Ishikawa (cell line): ENCODE data around the gene CIB2.

Source experiments
- CEBPB ChIP-seq: IDR thresholded peaks from 2 replicates; pipeline ENCODE4 v1.6.1; 2012
- CREB1 ChIP-seq: IDR thresholded peaks from 2 replicates; pipeline ENCODE4 v1.6.1; 2012; ENCODE audit warnings: low read depth
- EGR1 ChIP-seq: IDR thresholded peaks from 2 replicates; pipeline ENCODE4 v1.6.1; 2012
- EP300 ChIP-seq: IDR thresholded peaks from 2 replicates; pipeline ENCODE4 v1.6.1; 2012; ENCODE audit warnings: borderline replicate concordance
- FOXM1 ChIP-seq: IDR thresholded peaks from 2 replicates; pipeline ENCODE4 v1.6.1; 2012; ENCODE audit warnings: low read depth, borderline replicate concordance
- NFIC ChIP-seq: IDR thresholded peaks from 2 replicates; pipeline ENCODE4 v1.6.1; 2012
- RAD21 ChIP-seq: IDR thresholded peaks from 2 replicates; pipeline ENCODE4 v1.6.1; 2012; ENCODE audit warnings: low read depth
- TAF1 ChIP-seq: IDR thresholded peaks from 2 replicates; pipeline ENCODE4 v1.6.1; 2012; ENCODE audit warnings: low read depth, mild to moderate bottlenecking
- TCF12 ChIP-seq: IDR thresholded peaks from 2 replicates; pipeline ENCODE4 v1.6.1; 2012; ENCODE audit warnings: low read depth
- TEAD4 ChIP-seq: IDR thresholded peaks from 2 replicates; pipeline ENCODE4 v1.6.1; 2012
- USF1 ChIP-seq: IDR thresholded peaks from 2 replicates; pipeline ENCODE4 v1.6.1; 2012
- YY1 ChIP-seq: IDR thresholded peaks from 2 replicates; pipeline ENCODE4 v1.6.1; 2012; ENCODE audit warnings: low read depth
- ZBTB7A ChIP-seq: IDR thresholded peaks from 2 replicates; pipeline ENCODE4 v1.6.1; 2012; ENCODE audit warnings: low read depth
- TF ChIP-seq, protein P1 (sequence below): IDR thresholded peaks from 2 replicates; pipeline ENCODE4 v1.6.1; 2012; ENCODE audit warnings: low read depth, mild to moderate bottlenecking
- TF ChIP-seq, protein P2 (sequence below): IDR thresholded peaks from 2 replicates; pipeline ENCODE4 v1.6.1; 2012

CIB2 gene

DNA sequence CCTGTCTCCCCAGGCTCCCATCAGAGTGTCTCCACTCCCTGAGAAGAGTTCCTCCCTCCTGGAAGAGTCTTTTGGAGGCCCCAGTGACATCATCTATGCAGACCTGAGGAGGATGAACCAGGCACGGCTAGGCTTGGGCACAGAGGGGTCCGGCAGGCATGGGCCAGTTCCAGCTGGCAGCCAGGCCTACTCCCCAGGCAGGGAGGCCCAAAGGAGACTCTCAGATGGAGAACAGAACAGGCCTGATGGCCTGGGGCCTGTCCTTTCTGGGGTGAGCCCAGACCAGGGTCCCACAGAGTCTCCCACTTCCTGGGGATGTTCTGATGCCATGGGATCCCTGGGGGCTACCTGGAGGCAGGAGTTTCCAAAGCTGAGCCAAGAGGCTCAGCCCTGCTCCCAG lies 30.4 kb downstream of the CIB2 start:
- TF ChIP-seq CEBPB (no peak), NFIC (no peak), ZBTB7A (no peak), FOXM1 (no peak), TEAD4 (no peak), EGR1 (no peak), RAD21 (no peak), TCF12 (no peak), YY1 (no peak), EP300 (no peak), CREB1 (no peak), TAF1 (no peak), USF1 (no peak)
- TF ChIP-seq, protein P1, sequence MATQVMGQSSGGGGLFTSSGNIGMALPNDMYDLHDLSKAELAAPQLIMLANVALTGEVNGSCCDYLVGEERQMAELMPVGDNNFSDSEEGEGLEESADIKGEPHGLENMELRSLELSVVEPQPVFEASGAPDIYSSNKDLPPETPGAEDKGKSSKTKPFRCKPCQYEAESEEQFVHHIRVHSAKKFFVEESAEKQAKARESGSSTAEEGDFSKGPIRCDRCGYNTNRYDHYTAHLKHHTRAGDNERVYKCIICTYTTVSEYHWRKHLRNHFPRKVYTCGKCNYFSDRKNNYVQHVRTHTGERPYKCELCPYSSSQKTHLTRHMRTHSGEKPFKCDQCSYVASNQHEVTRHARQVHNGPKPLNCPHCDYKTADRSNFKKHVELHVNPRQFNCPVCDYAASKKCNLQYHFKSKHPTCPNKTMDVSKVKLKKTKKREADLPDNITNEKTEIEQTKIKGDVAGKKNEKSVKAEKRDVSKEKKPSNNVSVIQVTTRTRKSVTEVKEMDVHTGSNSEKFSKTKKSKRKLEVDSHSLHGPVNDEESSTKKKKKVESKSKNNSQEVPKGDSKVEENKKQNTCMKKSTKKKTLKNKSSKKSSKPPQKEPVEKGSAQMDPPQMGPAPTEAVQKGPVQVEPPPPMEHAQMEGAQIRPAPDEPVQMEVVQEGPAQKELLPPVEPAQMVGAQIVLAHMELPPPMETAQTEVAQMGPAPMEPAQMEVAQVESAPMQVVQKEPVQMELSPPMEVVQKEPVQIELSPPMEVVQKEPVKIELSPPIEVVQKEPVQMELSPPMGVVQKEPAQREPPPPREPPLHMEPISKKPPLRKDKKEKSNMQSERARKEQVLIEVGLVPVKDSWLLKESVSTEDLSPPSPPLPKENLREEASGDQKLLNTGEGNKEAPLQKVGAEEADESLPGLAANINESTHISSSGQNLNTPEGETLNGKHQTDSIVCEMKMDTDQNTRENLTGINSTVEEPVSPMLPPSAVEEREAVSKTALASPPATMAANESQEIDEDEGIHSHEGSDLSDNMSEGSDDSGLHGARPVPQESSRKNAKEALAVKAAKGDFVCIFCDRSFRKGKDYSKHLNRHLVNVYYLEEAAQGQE = no peak
- TF ChIP-seq, protein P2, sequence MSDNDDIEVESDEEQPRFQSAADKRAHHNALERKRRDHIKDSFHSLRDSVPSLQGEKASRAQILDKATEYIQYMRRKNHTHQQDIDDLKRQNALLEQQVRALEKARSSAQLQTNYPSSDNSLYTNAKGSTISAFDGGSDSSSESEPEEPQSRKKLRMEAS = no peak

GRCh38 chr15:78098131-78098755 lies 33.0 kb downstream of the CIB2 start:
- TF ChIP-seq EP300 (no peak), NFIC (no peak), FOXM1 (no peak), ZBTB7A (no peak), TAF1 (no peak), EGR1 (no peak), USF1 (no peak), TCF12 (no peak), RAD21 (no peak), CEBPB (no peak), TEAD4 (no peak), CREB1 (no peak), YY1 (no peak)
- TF ChIP-seq, protein P1 = no peak
- TF ChIP-seq, protein P2 = no peak

- TF ChIP-seq, protein P1 = no peak
- TF ChIP-seq, protein P2 = no peak
- TF ChIP-seq EP300 = no peak
- no peak for TF ChIP-seq NFIC
- no peak for TF ChIP-seq CREB1
- TF ChIP-seq YY1 = no peak
- TF ChIP-seq EGR1 = no peak
- TF ChIP-seq FOXM1 = no peak
- TF ChIP-seq ZBTB7A = no peak
- no peak for TF ChIP-seq USF1
- no peak for TF ChIP-seq CEBPB
- TF ChIP-seq TEAD4 = no peak
- TF ChIP-seq TCF12 = no peak
- TF ChIP-seq RAD21 = no peak
- TF ChIP-seq TAF1 = no peak
These were observed 33.6 kb downstream of the CIB2 start for GRCh38 chr15:78097667-78098066.
